Measurements from ENCODE around the gene GRK3. TPM values are rescaled to one million over a fixed set of nuclear protein-coding genes. Genes with fewer than 3 reads are reported as not detected.

Gene GRK3
- total RNA-seq, 2 donors from 2014 or later, result 6.2 to 9.1 TPM

DNA sequence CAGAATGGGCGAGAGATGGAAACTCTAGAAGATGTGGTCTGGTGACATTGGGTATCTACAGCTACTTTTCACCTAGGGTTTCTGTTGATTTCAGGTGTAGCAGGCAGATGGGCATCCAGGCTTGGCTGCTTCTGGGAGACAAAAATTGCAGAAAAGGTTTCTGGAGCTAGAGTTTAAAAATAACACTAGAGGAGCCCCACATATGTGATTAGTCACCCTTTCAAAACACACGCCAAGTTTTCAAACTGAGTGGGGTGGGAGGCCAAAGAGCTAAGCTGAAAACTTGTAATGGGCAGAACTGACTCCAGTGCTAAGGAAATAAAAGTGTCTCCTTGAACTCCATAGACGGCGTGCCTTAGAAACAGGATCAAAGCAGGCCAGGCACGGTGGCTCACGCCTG, 80.8 kb downstream of the GRK3 start:
- TF ChIP-seq, protein P1, sequence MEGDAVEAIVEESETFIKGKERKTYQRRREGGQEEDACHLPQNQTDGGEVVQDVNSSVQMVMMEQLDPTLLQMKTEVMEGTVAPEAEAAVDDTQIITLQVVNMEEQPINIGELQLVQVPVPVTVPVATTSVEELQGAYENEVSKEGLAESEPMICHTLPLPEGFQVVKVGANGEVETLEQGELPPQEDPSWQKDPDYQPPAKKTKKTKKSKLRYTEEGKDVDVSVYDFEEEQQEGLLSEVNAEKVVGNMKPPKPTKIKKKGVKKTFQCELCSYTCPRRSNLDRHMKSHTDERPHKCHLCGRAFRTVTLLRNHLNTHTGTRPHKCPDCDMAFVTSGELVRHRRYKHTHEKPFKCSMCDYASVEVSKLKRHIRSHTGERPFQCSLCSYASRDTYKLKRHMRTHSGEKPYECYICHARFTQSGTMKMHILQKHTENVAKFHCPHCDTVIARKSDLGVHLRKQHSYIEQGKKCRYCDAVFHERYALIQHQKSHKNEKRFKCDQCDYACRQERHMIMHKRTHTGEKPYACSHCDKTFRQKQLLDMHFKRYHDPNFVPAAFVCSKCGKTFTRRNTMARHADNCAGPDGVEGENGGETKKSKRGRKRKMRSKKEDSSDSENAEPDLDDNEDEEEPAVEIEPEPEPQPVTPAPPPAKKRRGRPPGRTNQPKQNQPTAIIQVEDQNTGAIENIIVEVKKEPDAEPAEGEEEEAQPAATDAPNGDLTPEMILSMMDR (IDR thresholded peaks at IDR 0.05), result no peak
- Histone ChIP-seq H3K4me1 (peaks cover 0 to 14% of the 10 kb centered on the region in 2 donors), H3K27me3 (no peaks in the 10 kb centered on the region), H3K36me3 (no peaks in the 10 kb centered on the region), H3K9me3 (peaks cover 0 to 2% of the 10 kb centered on the region in 2 donors), H3K27ac (no peak overlapping the region), H3K4me3 (no peak overlapping the region)
- DNase-seq (ENCODE audit: low spot score), result no peak

- DNase-seq (ENCODE audit: low spot score), result no peak
- Histone ChIP-seq H3K36me3 (no peaks in the 10 kb centered on the region), H3K27me3 (no peaks in the 10 kb centered on the region), H3K4me1 (peaks cover 0 to 14% of the 10 kb centered on the region in 2 donors), H3K4me3 (no peak overlapping the region), H3K9me3 (no peaks in the 10 kb centered on the region), H3K27ac (no peak overlapping the region)
- TF ChIP-seq, protein P1 (IDR thresholded peaks at IDR 0.05), result no peak
Observed at GRCh38 chr22:25645964-25646363, 81.5 kb downstream of the GRK3 start.

DNA sequence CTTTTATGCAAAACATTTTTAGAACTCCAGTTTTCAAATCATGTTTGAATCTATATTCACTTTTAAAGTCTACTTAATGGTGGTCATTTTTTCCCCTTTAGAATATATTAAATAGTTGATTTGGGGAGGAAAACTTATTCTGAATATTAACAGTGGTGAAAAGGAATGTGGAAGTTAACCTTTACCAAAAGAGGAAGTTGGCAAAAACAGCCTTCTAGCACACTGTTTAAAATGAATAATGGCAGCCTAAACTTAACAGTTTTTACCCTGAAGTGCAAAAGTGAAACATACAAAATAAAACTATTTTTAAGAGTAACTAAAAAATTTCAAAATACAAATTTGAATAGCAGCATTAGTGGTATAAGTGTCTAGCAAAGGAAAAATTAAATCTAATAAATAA, 86.4 kb downstream of the GRK3 start:
- Histone ChIP-seq H3K27me3 (no peaks in the 10 kb centered on the region), H3K4me1 (no peaks in the 10 kb centered on the region), H3K9me3 (no peaks in the 10 kb centered on the region), H3K36me3 (no peaks in the 10 kb centered on the region), H3K27ac (no peak overlapping the region), H3K4me3 (no peak overlapping the region)
- TF ChIP-seq, protein P1 (IDR thresholded peaks at IDR 0.05), result no peak
- no peak for DNase-seq (ENCODE audit: low spot score)

DNA sequence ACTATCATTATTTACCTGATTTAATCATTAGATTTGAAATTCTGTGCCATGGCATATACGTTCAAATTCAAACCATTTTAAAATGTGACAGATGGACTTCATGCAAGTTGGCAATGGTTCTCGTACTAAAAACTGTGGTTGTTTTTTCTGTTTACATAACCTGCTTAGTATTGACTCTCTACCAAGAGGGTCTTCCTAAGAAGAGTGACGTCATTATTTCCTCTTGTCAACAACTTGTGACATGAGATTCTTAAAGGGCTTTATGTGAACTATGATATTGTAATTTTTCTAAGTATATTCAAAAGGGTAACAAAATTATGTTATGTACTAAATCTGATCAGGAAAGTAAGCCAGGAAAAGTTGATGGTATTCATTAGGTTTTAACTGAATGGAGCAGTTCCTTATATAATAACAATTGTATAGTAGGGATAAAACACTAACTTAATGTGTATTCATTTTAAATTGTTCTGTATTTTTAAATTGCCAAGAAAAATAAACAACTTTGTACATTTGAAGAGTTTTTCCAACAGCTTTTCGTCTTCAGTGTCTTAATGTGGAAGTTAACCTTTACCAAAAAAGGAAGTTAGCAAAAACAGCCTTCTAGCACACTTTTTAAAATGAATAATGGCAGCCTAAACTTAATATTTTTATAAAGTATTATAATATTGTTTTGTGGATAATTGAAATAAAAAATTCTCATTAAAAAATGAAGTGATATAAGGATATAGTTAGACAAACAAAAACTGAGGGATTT, 87.0 kb downstream of the GRK3 start:
- no peak overlapping the region for H3K4me3 ChIP-seq
- no peaks in the 10 kb centered on the region for H3K27me3 ChIP-seq
- TF ChIP-seq, protein P1 (IDR thresholded peaks at IDR 0.05), result no peak
- H3K4me1 ChIP-seq, result no peaks in the 10 kb centered on the region
- no peak for DNase-seq (ENCODE audit: low spot score)
- H3K27ac ChIP-seq, result no peak overlapping the region
- H3K36me3 ChIP-seq, result no peaks in the 10 kb centered on the region
- no peaks in the 10 kb centered on the region for H3K9me3 ChIP-seq

DNA sequence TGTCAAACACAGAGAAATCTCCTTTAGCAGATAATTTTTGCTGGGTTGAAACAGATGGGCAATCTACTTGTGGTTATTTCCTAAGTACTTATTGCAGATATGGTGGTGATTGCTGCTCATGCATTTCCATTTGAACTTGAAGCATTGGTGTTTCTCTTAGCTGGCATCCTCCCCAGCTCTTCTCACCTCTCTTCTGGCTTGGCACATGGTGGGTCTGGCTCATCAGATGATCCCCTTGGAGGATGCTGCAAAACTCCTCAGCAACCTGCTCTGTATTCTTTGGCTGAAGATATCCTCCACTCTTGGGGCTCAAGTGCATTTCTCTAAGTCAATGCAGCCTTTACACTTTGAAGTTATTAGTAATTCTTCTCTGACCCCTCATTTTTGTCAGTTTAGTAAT, 90.2 kb downstream of the GRK3 start:
- Histone ChIP-seq H3K4me1 (peaks cover 0 to 7% of the 10 kb centered on the region in 2 donors), H3K36me3 (no peaks in the 10 kb centered on the region), H3K9me3 (no peaks in the 10 kb centered on the region), H3K4me3 (no peak overlapping the region), H3K27me3 (no peaks in the 10 kb centered on the region), H3K27ac (no peak overlapping the region)
- DNase-seq (ENCODE audit: low spot score), result no peak
- TF ChIP-seq, protein P1 (IDR thresholded peaks at IDR 0.05), result no peak

Data from right atrium auricular region (tissue), 2 donors.